GM12864 (cell line): Measurements from ENCODE around the gene LDAH.

Experiments used
- DNase-seq: peaks from one replicate; pipeline ENCODE4 v3.0.0-alpha.2; 2011; ENCODE audit warnings: low read depth
- H3K4me3 ChIP-seq: 2 replicates; pipeline ENCODE4 v1.5.1; 2011; ENCODE audit warnings: mild to moderate bottlenecking, low read depth, low read length, control low read depth
- TF ChIP-seq, protein P1 (sequence below): IDR thresholded peaks from 2 replicates; pipeline ENCODE4 v1.5.1; 2011; ENCODE audit warnings: low read depth, mild to moderate bottlenecking, moderate library complexity, low read length, control low read depth, inconsistent platforms; ENCODE audit errors: missing control alignments

The LDAH gene

GRCh38 chr2:20822535-20823490 lies at the start of gene LDAH:
Gene LDAH (minus strand): TSS chr2:20823101. CDS start chr2:20801463, 21,638 bp downstream.
- TF ChIP-seq, protein P1, sequence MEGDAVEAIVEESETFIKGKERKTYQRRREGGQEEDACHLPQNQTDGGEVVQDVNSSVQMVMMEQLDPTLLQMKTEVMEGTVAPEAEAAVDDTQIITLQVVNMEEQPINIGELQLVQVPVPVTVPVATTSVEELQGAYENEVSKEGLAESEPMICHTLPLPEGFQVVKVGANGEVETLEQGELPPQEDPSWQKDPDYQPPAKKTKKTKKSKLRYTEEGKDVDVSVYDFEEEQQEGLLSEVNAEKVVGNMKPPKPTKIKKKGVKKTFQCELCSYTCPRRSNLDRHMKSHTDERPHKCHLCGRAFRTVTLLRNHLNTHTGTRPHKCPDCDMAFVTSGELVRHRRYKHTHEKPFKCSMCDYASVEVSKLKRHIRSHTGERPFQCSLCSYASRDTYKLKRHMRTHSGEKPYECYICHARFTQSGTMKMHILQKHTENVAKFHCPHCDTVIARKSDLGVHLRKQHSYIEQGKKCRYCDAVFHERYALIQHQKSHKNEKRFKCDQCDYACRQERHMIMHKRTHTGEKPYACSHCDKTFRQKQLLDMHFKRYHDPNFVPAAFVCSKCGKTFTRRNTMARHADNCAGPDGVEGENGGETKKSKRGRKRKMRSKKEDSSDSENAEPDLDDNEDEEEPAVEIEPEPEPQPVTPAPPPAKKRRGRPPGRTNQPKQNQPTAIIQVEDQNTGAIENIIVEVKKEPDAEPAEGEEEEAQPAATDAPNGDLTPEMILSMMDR = no peak
- H3K4me3 ChIP-seq = peak within 1 kb of the TSS; percentile 91
- DNase-seq = peak; percentile 62

GRCh38 chr2:20868377-20868776 lies 45.5 kb upstream of the LDAH start:
- DNase-seq = peak; percentile 15
- TF ChIP-seq, protein P1 = no peak

GRCh38 chr2:20862850-20863249 lies 39.9 kb upstream of the LDAH start:
- TF ChIP-seq, protein P1 = no peak
- DNase-seq = no peak
- no peak overlapping the region for H3K4me3 ChIP-seq

More at GRCh38 chr2:20868377-20868776, 45.5 kb upstream of the LDAH start:
- H3K4me3 ChIP-seq = no peak overlapping the region

DNA sequence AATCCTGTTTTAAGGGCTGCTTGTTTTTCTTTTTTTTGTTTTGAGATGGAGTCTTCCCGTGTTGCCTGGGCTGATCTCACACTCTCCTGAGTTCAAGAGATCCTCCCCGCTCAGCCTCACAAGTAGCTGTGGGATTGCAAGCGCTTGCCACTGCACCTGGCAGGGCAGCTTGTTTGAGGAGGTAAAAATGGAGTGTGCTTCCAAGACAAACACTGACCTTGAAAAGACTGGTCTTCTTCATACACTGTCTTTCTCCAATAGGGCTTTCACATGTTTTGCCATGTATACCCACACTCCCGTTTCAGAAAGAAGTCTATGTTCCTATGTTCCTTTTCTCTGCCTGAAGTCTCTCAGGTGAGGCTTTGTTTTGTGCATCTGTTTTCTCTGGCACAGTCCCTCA lies 32.6 kb upstream of the LDAH start:
- TF ChIP-seq, protein P1 = no peak

DNA sequence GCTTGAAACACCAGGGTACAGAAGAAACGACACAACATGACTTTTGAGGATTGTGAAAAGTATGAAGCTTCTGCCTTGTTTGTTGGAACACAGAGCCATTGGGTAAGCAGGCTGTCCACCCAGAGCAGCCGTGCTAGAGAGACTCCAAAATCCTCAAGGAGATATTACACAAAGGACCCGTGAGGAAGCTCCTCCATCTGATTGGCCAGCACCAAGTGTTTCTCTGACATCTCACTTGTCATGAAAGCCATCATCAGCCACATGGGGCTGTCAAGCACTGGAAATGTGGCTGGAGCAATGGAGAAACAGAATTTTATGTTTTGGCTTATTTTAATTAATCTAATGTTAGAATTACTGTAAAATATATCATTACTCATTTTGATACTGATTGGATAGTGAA lies 29.8 kb upstream of the LDAH start:
- TF ChIP-seq, protein P1 = no peak
- DNase-seq = no peak
- no peak overlapping the region for H3K4me3 ChIP-seq

More for the DNA sequence above, 32.6 kb upstream of the LDAH start:
- H3K4me3 ChIP-seq = no peak overlapping the region
- no peak for DNase-seq

GRCh38 chr2:20852139-20852538 lies 29.2 kb upstream of the LDAH start:
- H3K4me3 ChIP-seq = no peak overlapping the region
- TF ChIP-seq, protein P1 = no peak
- DNase-seq = no peak
